ENCODE data around the gene IL1RN.

Gene IL1RN

DNA sequence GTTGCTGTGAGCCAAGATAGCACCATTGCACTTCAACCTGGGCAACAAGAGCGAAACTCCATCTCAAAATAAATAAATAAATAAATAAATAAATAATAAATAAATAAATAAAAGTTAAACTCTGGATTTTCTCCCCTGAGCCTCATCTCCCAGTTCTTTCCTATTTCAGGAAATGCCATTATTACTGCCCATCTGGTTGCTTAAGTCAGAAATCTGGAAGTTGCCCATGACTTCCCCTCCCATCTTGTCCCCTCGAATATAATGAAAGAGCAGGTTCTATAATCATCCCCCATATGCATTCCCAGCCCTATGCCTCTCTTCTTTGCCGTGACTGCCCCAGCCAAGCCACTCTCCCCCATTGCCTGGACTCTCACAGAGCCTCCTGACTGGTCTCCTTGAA, 42.2 kb downstream of the IL1RN start:
- DNase-seq (ENCODE audit: extremely low spot score, insufficient read length, low read depth) (no peak), FAIRE-seq (no peak)

- DNase-seq (ENCODE audit: extremely low spot score, insufficient read length, low read depth), result no peak
- FAIRE-seq, result no peak
Measured at GRCh38 chr2:113171334-113172075, 44.1 kb downstream of the IL1RN start.

DNA sequence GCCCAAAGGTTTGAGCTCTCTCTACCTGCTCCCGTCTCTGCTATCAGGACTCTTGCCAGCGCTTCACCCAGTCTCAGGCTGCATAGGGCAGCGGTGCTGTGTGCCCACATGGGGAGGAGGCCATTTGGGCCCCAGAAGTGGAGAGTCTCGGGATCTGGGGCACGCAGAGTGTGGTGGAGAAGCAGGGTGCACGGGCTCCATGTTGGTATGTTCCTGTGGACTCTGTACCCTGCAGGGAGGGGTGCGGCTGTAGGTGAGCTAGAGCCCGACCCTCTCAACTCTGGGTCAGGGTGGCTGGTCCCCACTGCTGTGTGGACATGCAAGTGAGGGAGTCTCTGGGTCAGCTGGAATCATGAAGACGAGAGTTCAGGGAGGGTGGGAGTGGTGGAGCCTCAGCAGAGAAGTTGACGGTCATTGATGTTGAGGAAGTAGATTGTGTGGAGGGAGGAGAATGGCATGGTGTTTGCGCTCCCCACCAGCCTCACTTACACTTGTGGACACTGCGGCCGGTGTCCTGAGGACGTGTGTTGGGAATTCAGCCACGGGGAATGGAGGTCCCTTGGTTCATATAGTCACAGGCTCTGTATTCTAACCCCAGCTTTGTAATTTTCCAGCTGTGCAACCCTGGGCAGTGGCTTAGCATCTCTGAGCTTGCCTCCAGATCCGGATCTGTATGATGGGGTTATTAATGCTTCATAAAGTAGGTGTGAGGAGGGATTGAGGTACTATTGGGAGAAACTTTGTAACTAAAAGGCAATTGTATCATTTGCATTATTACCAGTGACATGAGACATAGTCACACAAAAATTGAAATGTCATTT, 45.5 kb downstream of the IL1RN start:
- no peak for FAIRE-seq

DNA sequence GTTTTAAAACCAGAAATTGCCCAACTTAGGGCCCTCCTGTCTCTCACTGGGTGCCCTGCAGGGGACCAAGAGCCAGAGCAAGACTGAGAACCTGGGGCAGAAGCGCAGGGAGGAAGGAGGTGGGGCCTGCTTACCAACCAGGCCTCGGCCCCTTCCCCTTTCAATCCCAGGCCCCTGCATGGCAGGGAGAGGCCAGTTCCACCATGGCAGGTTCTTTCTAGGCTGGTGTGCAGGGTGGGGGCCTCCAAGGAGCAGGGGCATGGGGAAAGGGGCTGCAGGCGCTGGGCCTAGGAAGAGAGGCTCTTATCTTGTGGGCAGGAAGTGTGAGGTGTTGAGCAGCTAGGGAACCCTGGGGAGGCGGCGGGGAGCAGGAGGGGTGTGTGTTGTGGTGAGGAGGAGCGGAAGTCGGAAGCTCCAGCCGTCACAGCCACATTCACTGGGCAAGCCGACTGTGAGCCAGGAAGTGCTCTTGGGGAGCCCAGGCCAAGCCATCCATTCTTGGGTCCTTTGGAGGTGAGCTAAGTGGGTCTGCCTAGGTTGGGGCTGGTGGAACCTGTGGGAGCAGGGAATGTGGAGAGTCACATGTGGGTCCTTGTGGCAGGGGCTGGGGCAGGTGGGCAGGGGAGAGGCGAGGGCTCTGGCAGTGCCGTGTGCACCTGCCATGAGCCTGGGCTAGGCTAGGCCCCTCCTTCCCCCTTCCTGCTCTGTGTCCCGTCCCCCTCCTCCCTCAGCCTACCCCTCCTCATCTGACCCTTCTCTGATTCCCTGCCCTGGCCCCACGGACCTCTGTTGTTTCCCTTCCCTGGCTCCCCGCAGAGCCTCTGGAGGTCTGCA, 46.4 kb downstream of the IL1RN start, which contains the start of gene PSD4:
TSS of gene PSD4 (plus strand) at position 430 of the 834 bp plus-strand sequence. CDS start 8,486 bp downstream, outside the sequence.
- peak; percentile 88 for FAIRE-seq
- peak; percentile 80 for DNase-seq (ENCODE audit: extremely low spot score, insufficient read length, low read depth)

More for the DNA sequence above, 45.5 kb downstream of the IL1RN start:
- DNase-seq (ENCODE audit: extremely low spot score, insufficient read length, low read depth), result no peak

GRCh38 chr2:113174376-113174750, 47.0 kb downstream of the IL1RN start:
- FAIRE-seq, result peak; percentile 15
- DNase-seq (ENCODE audit: extremely low spot score, insufficient read length, low read depth), result no peak

- DNase-seq (ENCODE audit: extremely low spot score, insufficient read length, low read depth) (peak; percentile 84), FAIRE-seq (peak; percentile 96)
Measured at GRCh38 chr2:113175042-113175628, 47.7 kb downstream of the IL1RN start.

- peak; percentile 59 for FAIRE-seq
Measured at GRCh38 chr2:113175736-113176695, 48.6 kb downstream of the IL1RN start.

GRCh38 chr2:113176696-113177355, 49.4 kb downstream of the IL1RN start:
- DNase-seq (ENCODE audit: extremely low spot score, insufficient read length, low read depth) (no peak), FAIRE-seq (no peak)

More at GRCh38 chr2:113175736-113176695, 48.6 kb downstream of the IL1RN start:
- no peak for DNase-seq (ENCODE audit: extremely low spot score, insufficient read length, low read depth)

DNA sequence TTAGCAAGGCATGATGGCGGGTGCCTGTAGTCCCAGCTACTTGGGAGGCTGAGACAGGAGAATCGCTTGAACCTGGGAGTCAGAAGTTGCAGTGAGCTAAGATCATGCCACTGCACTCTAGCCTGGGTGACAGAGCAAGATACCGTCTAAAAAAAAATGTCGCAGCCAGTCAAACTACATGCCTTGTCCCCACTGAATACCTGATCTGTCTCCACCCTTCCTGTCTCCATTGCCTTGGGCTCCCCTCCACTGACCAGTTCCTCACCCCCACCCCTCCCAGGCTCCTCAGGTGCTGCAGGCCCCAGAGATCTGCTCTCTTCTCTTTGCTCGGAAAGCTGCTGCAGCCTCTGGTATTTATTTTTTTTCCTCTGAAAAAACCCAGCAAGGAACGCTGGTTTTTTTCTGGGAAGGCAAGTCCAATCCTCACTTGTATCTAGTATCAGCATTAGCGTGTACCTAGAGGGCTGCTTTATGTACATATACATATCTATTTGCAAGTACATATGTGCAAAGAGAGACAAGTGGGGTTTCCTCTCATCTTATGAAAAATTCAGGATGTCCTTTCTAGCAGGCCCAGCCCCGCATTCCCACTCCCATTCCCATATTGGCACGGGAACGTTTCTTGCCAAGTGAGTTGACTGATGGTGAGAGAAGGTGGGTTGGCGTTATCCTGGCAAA, 50.8 kb downstream of the IL1RN start:
- no peak for DNase-seq (ENCODE audit: extremely low spot score, insufficient read length, low read depth)
- no peak for FAIRE-seq

GRCh38 chr2:113178891-113179290, 51.5 kb downstream of the IL1RN start:
- FAIRE-seq (no peak), DNase-seq (ENCODE audit: extremely low spot score, insufficient read length, low read depth) (no peak)

DNA sequence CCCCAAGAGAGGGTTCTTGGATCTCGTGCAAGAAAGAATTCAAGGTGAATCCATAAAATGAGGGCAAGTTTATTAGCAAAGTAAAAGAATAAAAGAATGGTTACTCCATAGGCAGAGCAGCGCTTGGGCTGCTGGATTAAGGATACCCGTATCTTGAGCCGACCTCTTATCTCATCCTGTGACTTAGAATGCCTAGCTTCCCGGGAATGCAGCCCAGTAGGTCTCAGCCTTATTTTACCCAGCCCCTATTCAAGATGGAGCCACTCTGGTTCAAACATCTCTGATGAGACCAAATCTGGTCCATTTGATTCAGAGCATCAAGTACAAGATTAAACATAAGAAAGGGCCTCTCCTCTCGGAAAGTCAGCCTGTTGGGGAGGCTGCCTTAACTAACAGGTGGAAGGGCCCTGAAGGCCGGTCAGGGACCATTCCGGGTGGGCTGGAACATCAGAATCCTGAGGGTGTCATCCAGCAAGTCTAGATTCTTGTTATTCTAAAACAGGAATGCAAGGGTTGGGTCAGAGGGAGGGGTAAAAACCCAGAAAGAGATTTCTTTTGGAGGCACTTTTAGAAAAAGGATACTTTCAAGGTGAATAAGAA, 52.1 kb downstream of the IL1RN start:
- no peak for DNase-seq (ENCODE audit: extremely low spot score, insufficient read length, low read depth)
- FAIRE-seq, result no peak

GRCh38 chr2:113180131-113180946, 52.9 kb downstream of the IL1RN start:
- no peak for DNase-seq (ENCODE audit: extremely low spot score, insufficient read length, low read depth)
- FAIRE-seq, result no peak

DNA sequence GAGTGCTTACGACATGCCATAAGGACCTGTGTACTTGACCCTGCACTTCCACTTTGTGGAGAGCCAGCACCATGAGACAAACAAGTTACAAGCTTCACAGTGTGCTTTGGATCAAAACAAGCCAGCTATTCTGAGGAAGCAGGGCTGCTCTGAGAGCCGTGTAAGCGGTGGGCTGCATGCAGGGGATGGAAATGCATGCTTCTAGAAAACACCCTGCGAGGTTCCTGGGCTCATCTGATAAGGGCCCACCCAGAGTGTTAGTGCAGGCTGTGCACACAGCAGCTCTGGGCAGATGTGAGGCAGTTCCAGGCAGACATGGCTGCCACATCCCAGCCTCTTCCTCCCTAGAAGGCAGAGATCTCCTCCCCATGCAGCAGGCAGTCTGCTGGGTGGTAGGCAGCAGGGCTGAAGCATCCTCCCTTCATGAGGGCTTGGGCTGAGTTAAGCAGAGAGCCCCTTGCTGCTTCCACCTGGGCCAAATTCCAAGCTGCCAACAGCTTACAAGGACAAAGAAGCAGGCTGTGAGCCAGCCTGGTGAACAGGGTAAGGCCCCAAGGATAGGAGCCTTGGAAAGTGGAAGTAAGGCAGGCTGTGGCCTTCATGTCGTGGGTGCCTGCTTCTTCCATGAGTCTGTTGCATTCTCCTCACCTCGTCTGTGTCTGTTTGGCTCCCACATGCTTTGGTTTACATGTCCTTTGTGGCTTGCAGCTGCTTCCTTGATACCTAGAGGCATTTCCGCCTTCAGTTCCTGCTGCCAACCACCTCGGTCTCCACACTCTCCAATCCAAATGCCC, 54.1 kb downstream of the IL1RN start:
- DNase-seq (ENCODE audit: extremely low spot score, insufficient read length, low read depth) (no peak), FAIRE-seq (no peak)

DNA sequence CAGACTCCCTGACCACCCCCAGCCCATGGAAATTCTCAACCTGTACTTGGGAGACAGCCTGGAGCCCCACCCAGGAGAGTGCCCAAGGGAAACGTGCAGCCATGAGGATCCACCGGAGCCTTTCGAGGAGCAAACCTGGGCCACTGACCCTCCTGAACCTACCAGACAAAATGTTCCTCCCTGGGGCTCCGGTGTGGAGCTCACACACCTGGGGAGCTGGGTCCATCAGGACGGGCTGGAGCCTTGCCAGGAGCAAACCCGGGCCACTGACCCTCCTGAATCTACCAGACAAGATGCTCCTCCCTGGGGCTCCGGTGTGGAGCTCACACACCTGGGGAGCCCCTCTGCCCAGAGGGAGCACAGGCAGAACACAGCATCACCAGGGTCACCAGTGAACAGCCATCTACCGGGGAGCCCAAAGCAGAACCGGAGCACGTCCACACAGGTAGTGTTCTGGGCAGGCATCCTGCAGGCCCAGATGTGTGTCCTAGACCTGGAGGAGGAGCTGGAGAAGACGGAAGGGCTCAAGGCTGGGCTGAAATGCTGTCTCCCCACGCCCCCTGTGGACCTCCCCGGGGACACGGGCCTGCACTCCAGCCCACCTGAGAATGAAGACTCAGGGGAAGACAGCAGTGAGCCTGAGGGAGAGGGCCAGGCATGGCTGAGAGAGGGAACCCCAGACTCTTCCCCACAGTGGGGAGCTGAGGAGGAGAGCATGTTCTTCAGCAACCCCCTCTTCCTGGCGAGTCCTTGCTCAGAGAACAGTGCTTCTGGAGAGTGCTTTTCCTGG, 55.3 kb downstream of the IL1RN start:
- FAIRE-seq, result no peak
- DNase-seq (ENCODE audit: extremely low spot score, insufficient read length, low read depth), result no peak

GRCh38 chr2:113183264-113183663, 55.9 kb downstream of the IL1RN start:
- DNase-seq (ENCODE audit: extremely low spot score, insufficient read length, low read depth), result no peak
- no peak for FAIRE-seq
